ENCODE results near the gene RNF224. TPM values are rescaled to one million over a fixed set of nuclear protein-coding genes. Genes with fewer than 3 reads are reported as not detected.

Gene RNF224
- total and polyA plus RNA-seq, 2 donors: 0.09 TPM; not detected in 1

- no peaks in the 10 kb centered on the region for H3K4me1 ChIP-seq (ENCODE audit: insufficient read depth)
- no peak for DNase-seq (ENCODE audit: extremely low spot score)
- H3K4me3 ChIP-seq (ENCODE audit: low read depth, low read length): no peak overlapping the region
- WGBS: 91% methylated on average over 22 of the region's 22 CpGs
- no peak overlapping the region for H3K27ac ChIP-seq (ENCODE audit: low read depth)
- H3K36me3 ChIP-seq (ENCODE audit: insufficient read depth): no peaks in the 10 kb centered on the region
Measured at GRCh38 chr9:137215196-137215986, 11.9 kb upstream of the RNF224 start.

GRCh38 chr9:137216188-137216965 lies 10.9 kb upstream of the RNF224 start:
- 93% methylated on average over 30 of the region's 30 CpGs for WGBS
- no peak overlapping the region for H3K27ac ChIP-seq (ENCODE audit: low read depth)
- no peak overlapping the region for H3K4me3 ChIP-seq (ENCODE audit: low read depth, low read length)
- no peak for DNase-seq (ENCODE audit: extremely low spot score)
- no peaks in the 10 kb centered on the region for H3K36me3 ChIP-seq (ENCODE audit: insufficient read depth)
- H3K4me1 ChIP-seq (ENCODE audit: insufficient read depth): no peaks in the 10 kb centered on the region

DNA sequence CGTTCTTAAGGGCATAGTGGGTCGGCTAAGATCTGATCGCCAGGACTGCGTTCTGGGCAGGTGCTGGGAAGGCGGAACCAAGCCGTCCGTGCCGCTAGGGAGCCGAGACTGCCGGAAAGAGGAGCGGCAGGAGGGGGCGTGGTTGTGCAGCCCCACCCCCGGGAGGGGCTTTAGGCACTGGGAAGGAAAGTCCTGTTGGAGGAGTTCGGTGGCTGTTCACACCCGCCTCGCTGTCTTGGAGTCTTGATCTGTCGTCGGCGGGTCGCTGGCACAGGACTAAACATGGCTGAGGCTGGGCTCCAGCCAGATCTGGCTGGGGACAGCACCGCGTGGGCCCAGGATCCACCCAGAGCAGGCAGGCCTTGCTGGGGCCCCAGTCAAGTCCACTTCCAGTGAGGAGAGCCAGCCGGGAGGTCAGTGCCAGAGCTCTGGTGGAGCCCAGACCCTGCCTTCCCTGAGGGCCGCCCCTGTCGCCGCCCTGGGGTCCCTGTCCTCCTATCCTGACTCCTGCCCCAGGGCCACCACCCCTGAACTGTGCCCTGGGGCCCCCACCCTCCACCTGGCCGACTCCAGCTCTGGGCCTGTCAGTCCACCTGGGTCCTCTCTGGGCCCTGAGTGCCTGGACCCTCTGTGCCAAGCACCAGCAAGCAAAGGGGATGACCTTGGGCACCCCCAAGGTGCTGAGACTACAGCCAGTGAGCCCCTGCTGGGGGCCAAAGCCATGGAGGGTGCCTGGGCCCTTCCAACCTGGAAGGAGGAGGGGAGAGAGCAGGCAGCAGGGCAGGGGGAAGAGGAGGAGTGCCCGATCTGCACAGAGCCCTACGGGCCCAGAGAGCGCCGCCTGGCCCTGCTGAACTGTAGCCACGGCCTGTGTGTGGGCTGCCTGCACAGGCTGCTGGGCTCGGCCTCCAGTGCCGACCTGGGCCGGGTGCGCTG lies 9.8 kb upstream of the RNF224 start:
- Histone ChIP-seq H3K36me3 (ENCODE audit: insufficient read depth) (no peaks in the 10 kb centered on the region), H3K27ac (ENCODE audit: low read depth) (peak overlapping the region; percentile 64), H3K4me3 (ENCODE audit: low read depth, low read length) (no peak overlapping the region), H3K4me1 (ENCODE audit: insufficient read depth) (no peaks in the 10 kb centered on the region)
- DNase-seq (ENCODE audit: extremely low spot score): no peak
- WGBS: 61% methylated on average over 36 of the region's 36 CpGs

- 89% methylated on average over 30 of the region's 30 CpGs for WGBS
- no peak overlapping the region for H3K27ac ChIP-seq (ENCODE audit: low read depth)
- no peaks in the 10 kb centered on the region for H3K36me3 ChIP-seq (ENCODE audit: insufficient read depth)
- no peaks in the 10 kb centered on the region for H3K4me1 ChIP-seq (ENCODE audit: insufficient read depth)
- no peak overlapping the region for H3K4me3 ChIP-seq (ENCODE audit: low read depth, low read length)
- no peak for DNase-seq (ENCODE audit: extremely low spot score)
Measured at GRCh38 chr9:137218212-137218753, 9.0 kb upstream of the RNF224 start.

GRCh38 chr9:137218754-137219271 lies 8.5 kb upstream of the RNF224 start:
- H3K4me3 ChIP-seq (ENCODE audit: low read depth, low read length): no peak overlapping the region
- no peaks in the 10 kb centered on the region for H3K36me3 ChIP-seq (ENCODE audit: insufficient read depth)
- WGBS: 72% methylated on average over 12 of the region's 12 CpGs
- no peak for DNase-seq (ENCODE audit: extremely low spot score)
- H3K27ac ChIP-seq (ENCODE audit: low read depth): no peak overlapping the region
- H3K4me1 ChIP-seq (ENCODE audit: insufficient read depth): no peaks in the 10 kb centered on the region

- no peak for DNase-seq (ENCODE audit: extremely low spot score)
- WGBS: 91% methylated on average over 10 of the region's 10 CpGs
- Histone ChIP-seq H3K4me3 (ENCODE audit: low read depth, low read length) (no peak overlapping the region), H3K36me3 (ENCODE audit: insufficient read depth) (no peaks in the 10 kb centered on the region), H3K27ac (ENCODE audit: low read depth) (no peak overlapping the region), H3K4me1 (ENCODE audit: insufficient read depth) (peaks cover 2% of the 10 kb centered on the region)
Measured at GRCh38 chr9:137219757-137220316, 7.5 kb upstream of the RNF224 start.

DNA sequence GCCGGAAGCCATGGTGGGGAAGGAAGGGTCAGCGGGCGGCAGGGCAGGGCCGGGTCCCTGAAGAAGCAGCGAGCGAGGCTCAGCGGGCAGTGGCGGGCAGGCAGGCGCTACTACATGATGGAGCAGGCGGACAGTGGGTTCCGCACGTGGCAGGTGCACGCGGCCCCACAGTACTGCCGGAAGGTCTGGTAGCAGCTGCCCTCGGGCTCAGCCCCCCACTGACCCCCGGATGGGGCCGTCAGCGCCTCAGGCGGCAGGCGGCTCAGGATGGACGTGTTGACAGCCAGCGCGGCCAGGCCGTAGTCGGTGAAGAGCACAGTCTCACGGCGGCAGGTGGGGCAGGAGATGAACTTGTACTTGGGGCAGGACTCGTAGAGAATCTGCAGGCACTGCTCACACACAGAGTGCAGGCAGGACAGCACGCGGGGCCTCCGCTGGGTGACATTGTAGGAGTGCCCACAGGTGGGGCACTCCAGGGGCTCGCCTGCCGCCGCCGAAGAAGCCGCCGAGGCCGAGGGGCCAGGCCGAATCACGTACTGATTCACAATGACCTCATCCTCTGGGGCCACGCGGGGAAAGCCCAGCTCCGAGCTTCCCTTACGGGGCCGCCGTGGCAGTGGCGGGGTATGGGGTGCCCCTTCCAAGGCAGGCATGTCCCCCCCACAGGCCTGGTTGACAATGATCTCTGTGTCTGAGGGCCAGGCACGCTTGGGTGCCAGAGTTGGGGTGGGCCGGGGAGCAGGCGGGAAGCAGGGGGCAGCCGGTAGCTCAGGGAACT lies 6.8 kb upstream of the RNF224 start:
- peaks cover 2% of the 10 kb centered on the region for H3K4me1 ChIP-seq (ENCODE audit: insufficient read depth)
- DNase-seq (ENCODE audit: extremely low spot score): no peak

DNA sequence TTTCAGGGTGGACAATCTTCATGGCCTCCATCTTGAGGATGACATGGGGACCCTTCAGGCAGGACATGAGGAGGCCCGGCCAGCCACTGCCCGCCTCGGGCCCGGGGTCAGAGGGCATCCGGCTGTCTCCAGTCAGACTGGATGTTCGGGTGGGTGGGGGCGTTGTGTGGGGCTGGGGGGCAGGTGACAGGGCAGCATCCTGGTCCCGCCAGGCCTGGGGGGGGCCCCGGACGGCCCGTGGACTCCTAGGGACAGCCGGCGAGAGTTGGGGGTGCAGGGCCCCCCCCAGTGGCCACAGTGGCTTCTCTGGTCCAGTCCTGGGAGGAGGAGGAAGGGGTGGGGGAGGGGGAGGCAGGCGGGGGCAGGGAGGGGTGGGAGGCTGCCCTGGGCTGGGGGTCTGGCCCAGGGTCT lies 6.2 kb upstream of the RNF224 start:
- Histone ChIP-seq H3K27ac (ENCODE audit: low read depth) (no peak overlapping the region), H3K4me3 (ENCODE audit: low read depth, low read length) (no peak overlapping the region), H3K4me1 (ENCODE audit: insufficient read depth) (peaks cover 2% of the 10 kb centered on the region), H3K36me3 (ENCODE audit: insufficient read depth) (no peaks in the 10 kb centered on the region)
- no peak for DNase-seq (ENCODE audit: extremely low spot score)
- WGBS: 70% methylated on average over 14 of the region's 14 CpGs

More for the DNA sequence above, 6.8 kb upstream of the RNF224 start:
- Histone ChIP-seq H3K27ac (ENCODE audit: low read depth) (no peak overlapping the region), H3K4me3 (ENCODE audit: low read depth, low read length) (no peak overlapping the region), H3K36me3 (ENCODE audit: insufficient read depth) (no peaks in the 10 kb centered on the region)
- 89% methylated on average over 52 of the region's 52 CpGs for WGBS

GRCh38 chr9:137221506-137222111 lies 5.7 kb upstream of the RNF224 start:
- Histone ChIP-seq H3K36me3 (ENCODE audit: insufficient read depth) (no peaks in the 10 kb centered on the region), H3K27ac (ENCODE audit: low read depth) (no peak overlapping the region), H3K4me3 (ENCODE audit: low read depth, low read length) (peak overlapping the region; percentile 49), H3K4me1 (ENCODE audit: insufficient read depth) (peaks cover 2% of the 10 kb centered on the region)
- DNase-seq (ENCODE audit: extremely low spot score): no peak
- WGBS: 5% methylated on average over 61 of the region's 61 CpGs

DNA sequence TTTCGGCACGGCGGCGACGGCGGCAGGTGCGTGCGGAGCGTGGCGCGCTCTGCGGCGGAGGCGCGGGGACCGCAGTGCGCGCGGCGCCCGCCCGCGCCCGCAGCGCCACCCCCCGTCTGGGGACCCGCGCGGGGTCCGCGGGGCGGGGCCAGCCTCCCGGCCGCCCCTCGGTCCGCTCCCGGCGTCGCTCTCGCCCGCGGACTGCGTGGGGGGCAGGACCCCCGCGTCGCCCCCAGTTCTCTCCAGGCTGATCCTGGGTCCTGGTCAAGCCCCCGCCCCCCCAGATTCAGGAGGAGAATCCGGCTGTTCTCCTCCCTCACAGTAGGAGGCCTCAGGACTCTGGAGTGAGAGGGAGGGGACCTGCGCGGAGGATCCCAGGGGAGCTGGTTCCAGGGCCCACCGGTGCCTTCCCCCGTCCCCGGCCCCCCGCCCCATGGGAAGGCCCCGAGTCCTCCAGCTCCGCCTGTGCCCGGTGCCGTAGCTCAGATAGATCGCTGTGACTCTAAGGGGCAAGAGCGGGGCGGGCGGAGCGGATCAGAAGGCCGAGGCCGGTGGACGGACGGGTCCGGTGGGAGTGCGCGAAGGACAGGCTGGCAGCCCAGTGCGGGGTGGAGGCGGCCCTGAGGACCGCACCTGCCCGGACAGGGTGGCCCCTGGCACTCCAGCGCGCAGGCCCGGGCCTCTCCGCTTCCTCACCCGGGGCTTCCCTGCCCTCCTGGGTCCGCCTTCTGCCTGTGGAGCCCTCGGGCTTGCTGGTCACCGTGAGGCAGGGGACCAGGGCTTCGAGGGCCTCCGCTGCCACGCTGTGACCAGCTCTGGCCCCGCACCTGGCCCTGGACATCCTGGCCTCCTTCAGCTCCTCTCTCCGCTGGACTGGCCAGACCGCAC lies 4.9 kb upstream of the RNF224 start, which contains the start of gene RNF208:
TSS of gene RNF208 (minus strand) at position 51 of the 888 bp plus-strand sequence. CDS start 1,028 bp downstream, outside the sequence.
- Histone ChIP-seq H3K36me3 (ENCODE audit: insufficient read depth) (no peaks in the 10 kb centered on the region), H3K4me1 (ENCODE audit: insufficient read depth) (peaks cover 2% of the 10 kb centered on the region), H3K4me3 (ENCODE audit: low read depth, low read length) (peak within 1 kb of the TSS; percentile 49), H3K27ac (ENCODE audit: low read depth) (peak within 1 kb of the TSS; percentile 25)
- WGBS: 4% methylated on average over 85 of the region's 88 CpGs
- no peak for DNase-seq (ENCODE audit: extremely low spot score)
